HG03460 (cell line): ENCODE measurements around the gene IRGC.
A peak's percentile ranks its signal among the peaks of the same experiment; 100 is the strongest.
"Not testable (repeated sequence)": the region's sequence is repeated elsewhere in the genome, so short reads cannot be mapped to it uniquely, and the experiment has no call there.

Experiments used
- ATAC-seq: cut with Tn5 transposase; IDR thresholded peaks from one replicate; pipeline ENCODE4 v1.9.1; 2021; ENCODE audit not compliant: unreplicated experiment

IRGC gene

GRCh38 chr19:43715776-43716175 is at the start of gene IRGC:
Gene IRGC (plus strand): TSS chr19:43716076. CDS start chr19:43718559, 2,483 bp downstream.
- no peak for ATAC-seq

- ATAC-seq: no peak
These were observed 48.6 kb upstream of the IRGC start for GRCh38 chr19:43667126-43667875.

DNA sequence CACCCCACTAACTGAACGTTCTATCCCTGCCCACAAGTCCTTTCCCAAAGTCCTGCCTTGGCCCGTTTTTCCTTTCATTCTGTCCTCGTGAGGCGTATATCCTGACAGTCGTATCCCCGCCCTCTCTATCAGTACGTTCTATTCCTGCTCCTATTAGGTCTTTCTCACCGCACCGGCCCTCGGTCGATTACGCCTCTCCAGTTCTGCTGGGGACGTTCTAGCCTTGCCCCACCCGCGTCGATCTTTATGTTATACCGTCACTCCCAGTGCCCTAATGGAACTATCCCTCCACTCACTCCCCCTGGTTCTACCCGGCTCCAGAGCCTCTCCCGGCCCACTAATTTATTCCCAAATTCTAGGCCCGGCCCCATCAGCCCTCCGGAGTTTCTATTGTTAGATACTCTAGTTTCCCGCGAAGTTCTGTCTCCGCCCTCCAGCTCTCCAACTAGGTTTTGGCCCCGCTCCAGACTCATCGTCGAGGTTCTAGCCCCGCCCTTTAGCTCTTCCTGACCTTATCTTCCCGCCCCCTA is 47.9 kb upstream of the IRGC start:
- ATAC-seq: no peak

DNA sequence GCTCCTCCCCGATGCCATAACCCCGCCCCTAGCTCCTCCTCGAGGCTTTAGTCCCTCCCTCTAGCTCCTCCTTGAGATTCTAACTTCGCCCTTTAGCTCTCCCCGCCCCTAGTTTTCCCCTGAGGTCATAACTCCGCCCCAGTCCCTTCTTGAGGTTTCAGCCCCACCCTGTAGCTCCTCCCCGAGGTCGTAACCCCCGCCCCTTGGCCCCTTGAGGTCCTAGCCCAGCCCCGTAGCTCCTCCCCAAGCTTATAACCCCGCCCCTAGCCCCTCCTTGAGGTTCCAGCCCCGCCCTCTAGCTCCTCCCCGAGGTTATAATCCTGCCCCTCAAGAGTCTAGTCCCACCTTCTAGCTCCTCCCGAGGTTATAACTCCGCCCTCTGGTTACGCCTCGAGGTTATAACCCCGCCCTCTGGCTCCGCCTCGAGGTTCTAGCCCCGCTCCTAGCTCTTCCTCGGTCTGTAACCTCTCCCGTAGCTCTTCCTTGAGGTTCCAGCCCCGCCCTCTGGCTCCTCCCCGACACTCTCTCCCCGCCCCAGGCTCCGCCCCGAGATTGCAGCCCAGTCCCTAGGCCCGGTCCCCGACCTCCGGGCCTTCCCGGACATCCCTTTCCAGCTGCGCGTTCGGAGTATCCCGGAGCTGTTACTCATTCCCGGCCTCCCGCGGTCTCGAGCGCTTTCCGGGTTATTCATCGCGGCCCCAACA is 47.3 kb upstream of the IRGC start:
- ATAC-seq: peak; percentile 84

DNA sequence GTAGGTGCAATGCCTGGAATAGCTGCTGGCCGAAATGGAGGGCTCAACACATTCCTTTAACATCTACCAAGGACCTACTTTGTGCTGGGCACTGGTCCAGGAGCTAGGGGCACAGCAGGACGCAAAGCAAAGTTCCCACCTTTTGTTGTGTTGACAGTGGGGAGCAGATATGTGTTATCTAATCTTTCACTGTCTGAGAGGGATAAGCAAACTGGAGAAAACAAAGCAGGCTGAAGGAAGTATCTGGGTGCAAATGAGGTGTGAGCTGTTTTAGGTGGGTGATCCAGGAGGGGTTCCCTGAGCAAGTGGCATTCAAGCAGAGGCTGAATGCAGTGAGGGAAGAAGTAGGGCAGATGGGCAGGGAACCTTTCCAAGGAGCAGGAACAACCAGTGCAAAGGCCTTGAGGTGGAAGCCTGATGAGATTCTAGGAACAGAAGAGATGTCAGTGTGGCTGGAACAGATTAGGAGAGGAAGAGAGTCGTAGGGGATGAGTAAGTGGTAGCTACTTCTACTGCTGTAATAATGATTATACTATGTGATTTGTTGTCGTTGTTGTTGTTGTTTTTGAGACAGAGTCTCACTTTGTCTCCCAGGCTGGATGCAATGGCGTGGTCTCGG is 43.7 kb upstream of the IRGC start:
- no peak for ATAC-seq

GRCh38 chr19:43673637-43674036 is 42.2 kb upstream of the IRGC start:
- no peak for ATAC-seq

- ATAC-seq: no peak
These were observed 41.7 kb upstream of the IRGC start for GRCh38 chr19:43674183-43674582.

- ATAC-seq: no peak
These were observed 41.3 kb upstream of the IRGC start for GRCh38 chr19:43674596-43674995.

DNA sequence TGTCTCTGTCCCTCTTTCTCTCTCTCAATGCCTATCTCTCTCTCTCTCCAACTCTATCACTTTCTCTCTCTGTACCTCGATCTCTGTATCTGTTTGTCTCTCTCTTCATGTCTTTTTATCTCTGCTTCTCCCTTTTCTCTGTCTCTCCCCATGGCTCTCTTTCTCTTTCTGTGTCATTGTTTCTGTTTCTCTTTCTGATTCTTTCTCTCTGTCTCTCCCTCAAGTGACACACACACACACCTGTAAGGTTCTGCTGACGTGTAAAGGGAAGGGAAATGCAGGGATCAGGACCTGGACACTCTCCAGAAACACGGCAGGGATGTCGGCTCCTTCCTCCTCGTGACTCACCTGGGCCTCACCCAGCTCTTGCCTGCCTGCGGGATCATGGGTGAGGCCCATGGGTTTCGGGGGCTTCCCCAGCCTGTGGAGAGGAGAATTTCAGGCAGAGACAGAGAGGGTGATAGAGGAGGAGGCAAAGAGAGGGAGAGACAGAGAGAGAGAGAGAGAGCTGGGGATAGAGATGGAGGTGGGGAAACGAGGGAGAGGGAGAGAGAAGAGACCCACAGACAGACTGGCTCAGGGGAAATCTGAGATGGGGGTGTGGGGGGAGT is 40.5 kb upstream of the IRGC start:
- ATAC-seq: no peak

DNA sequence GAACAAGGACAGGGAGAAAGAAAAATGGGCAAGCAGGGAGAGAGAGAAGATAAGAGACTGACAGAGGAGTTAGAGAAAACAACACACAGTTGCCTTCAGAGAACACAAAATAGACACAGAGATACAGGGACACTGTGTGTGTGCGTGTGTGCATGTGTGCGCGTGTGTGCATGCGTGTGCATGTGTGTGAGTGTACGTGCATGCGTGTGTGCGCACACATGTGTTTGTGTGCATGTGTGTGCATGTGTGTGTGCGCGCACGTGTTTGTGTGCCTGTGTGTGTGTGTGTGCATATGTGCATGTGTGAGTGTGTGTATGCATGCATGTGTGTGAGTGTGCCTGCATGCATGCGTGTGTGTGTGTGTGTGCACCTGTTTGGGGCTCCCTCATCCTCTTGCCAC is 40.0 kb upstream of the IRGC start:
- ATAC-seq: no peak

- ATAC-seq: no peak
These were observed 37.2 kb upstream of the IRGC start for GRCh38 chr19:43678512-43679261.

GRCh38 chr19:43681821-43682220 is 34.1 kb upstream of the IRGC start:
- ATAC-seq: no peak

DNA sequence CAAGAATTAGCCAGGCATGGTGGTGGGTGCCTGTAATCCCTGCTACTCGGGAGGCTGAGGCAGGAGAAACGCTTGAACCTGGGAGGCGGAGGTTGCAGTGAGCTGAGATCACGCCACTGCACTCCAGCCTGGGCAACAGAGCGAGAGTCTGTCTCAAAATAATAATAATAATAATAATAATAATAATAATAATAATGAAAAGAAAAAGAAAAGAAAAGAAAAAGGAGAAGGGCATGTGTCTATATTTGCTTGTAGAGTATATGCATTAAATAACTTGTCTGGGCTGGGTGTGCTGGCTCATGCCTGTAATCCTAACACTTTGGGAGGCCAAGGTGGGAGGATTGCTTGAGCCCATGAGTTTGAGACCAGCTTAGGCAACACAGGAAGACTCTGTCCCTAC is 33.6 kb upstream of the IRGC start:
- not testable (repeated sequence) for ATAC-seq

DNA sequence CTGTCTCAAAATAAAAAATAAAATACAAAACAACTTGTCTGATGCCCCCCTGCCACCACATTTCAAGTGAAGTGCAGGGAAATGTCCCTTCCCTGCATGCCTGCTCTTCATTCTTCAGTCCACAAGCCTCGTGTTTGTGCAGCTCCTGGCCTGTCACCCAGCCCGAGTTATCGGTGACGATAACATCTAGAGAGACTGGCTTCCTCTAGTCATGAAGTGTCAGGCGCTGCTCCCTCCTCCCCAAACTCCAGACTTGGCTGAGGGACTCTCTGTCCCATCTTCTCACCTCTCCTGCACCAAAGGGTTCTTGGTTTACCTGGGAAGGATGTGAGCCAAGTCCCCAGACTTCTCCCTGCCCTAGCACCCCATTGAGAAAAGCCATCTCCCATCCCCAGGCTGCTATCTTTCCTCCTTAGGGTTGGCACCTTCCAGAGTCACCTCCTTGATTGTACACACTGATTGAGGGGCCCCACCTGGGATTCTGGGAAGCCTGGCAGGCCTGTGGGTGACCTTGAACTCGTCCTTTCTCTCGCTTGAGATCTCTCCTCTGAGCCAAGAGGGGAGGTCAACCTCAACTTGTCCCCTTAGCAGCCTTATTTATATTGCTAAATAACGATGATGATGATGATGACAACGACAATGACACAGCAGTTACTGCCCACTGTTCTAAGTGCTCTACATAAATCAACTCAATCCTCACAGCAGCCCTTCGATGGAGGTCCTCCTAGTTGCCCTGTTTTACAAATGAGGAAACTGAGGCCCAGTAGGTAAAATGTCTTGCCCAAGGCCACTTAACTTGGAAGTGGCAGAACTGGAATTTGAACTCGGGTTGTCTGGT is 32.8 kb upstream of the IRGC start:
- no peak for ATAC-seq

DNA sequence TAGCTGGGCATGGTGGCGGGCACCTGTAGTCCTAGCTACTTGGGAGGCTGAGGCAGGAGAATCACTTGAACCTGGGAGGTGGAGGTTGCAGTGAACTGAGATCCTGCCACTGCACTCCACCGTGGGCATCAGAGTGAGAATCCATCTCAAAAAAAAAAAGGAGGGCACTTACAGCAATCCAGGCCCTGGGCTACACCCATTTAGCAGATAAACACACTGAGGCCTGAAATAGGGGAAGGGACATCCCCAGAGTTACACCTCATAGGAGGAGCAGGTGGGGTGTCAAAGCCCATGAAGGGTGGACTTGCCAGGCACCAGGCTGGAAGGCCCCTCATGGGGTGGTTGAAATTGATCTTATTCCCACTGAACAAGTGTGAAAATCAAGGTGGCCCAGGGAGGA is 32.0 kb upstream of the IRGC start:
- ATAC-seq: no peak

- ATAC-seq: no peak
These were observed 31.6 kb upstream of the IRGC start for GRCh38 chr19:43684326-43684725.

GRCh38 chr19:43687660-43687997 is 28.2 kb upstream of the IRGC start:
- no peak for ATAC-seq

GRCh38 chr19:43688059-43688701 is 27.7 kb upstream of the IRGC start:
- no peak for ATAC-seq

DNA sequence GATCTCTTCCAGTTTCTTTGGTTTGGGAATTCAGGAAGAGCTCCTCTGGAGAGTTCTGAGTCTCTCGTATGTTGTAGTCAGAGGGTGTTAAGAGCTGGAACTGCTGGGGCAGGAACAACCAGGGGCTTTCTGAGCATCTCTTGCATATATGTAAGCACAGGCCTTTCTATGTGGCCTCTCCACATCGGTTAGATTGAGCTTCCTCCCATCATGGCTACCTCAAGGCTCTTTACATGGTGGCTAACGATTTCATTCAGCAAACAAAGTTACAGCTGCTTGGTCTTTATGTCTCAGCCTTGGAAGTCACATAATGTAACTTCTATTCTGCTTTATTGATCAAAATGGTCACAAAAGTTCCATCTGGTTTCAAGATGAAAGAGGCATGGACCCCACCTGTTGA is 25.4 kb upstream of the IRGC start:
- no peak for ATAC-seq

DNA sequence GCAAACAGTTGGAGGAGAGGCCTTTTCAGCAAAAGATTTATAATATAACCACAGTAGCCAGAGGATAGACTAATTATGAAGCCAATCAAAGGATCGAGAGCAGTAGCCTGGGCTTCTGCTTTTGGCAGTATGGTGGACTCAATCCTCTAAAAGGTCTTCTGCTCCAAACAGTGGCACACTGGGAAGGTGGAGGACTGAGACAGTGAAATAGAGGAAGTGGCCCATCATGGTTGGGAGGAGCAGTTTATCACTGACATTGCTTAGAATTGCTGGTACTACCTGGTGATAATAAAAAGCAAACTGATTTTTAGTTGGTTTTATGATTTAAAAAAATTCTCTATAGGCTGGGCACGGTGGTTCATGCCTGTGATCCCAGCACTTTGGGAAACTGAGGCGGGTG is 25.0 kb upstream of the IRGC start:
- ATAC-seq: no peak
